Measurements from ENCODE around the gene LORICRIN.

GRCh38 chr1:153292185-153292584 lies 32.7 kb downstream of the LORICRIN start:
- TF ChIP-seq, protein P1, sequence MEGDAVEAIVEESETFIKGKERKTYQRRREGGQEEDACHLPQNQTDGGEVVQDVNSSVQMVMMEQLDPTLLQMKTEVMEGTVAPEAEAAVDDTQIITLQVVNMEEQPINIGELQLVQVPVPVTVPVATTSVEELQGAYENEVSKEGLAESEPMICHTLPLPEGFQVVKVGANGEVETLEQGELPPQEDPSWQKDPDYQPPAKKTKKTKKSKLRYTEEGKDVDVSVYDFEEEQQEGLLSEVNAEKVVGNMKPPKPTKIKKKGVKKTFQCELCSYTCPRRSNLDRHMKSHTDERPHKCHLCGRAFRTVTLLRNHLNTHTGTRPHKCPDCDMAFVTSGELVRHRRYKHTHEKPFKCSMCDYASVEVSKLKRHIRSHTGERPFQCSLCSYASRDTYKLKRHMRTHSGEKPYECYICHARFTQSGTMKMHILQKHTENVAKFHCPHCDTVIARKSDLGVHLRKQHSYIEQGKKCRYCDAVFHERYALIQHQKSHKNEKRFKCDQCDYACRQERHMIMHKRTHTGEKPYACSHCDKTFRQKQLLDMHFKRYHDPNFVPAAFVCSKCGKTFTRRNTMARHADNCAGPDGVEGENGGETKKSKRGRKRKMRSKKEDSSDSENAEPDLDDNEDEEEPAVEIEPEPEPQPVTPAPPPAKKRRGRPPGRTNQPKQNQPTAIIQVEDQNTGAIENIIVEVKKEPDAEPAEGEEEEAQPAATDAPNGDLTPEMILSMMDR (IDR thresholded peaks at IDR 0.05): no peak
- TF ChIP-seq POLR2A (IDR thresholded peaks at IDR 0.05): no peak
